AG04450 (cell line): Measurements from ENCODE around the gene CHTF18. TPM values are rescaled to one million over a fixed set of nuclear protein-coding genes. Genes with fewer than 3 reads are reported as not detected.

Source experiments
- CTCF ChIA-PET: fragments of 300-600, 350-600 bp; formaldehyde crosslinking; extraction: SDS; loops from one replicate; lab custom pipeline; 2022; ENCODE audit warnings: antibody characterized with exemption, inconsistent platforms; lab: Charles Lee
- POLR2A ChIA-PET: fragments of 350-600 bp; formaldehyde crosslinking; extraction: SDS; loops from one replicate; lab custom pipeline; 2021; ENCODE audit warnings: antibody characterized with exemption, inconsistent platforms; lab: Yijun Ruan, JAX
- DNase-seq: peaks from one replicate; pipeline ENCODE4 v3.0.0-alpha.2; 2011; ENCODE audit warnings: low read depth, low spot score
- H3K27ac ChIP-seq: one replicate; pipeline ENCODE4 v1.5.1; 2012; ENCODE audit warnings: low read depth, low read length, control low read depth
- H3K27me3 ChIP-seq: one replicate; pipeline ENCODE4 v1.6.0; 2012; ENCODE audit warnings: low read length; ENCODE audit not compliant: control insufficient read depth, insufficient read depth
- H3K4me3 ChIP-seq: 2 replicates; pipeline ENCODE4 v1.5.1; 2011; ENCODE audit warnings: mild to moderate bottlenecking, low read depth, low read length, control low read depth
- H3K9me3 ChIP-seq: 2 replicates; pipeline ENCODE4 v1.5.1; 2012; ENCODE audit warnings: low read length; ENCODE audit not compliant: control insufficient read depth, insufficient read depth
- CTCF ChIP-seq: IDR thresholded peaks from 2 replicates; pipeline ENCODE4 v1.5.1; 2011; ENCODE audit warnings: low read depth, low read length, control low read depth, inconsistent platforms
- polyA plus RNA-seq: library from polyadenylated mRNA; depleted of rRNA; stranded (reverse); fragments of >200 nt; gene quantifications from 2 replicates; pipeline ENCODE4 v1.2.3, GENCODE V29; 2011

Gene CHTF18
- polyA plus RNA-seq, 1 experiment: 1.1 TPM

DNA sequence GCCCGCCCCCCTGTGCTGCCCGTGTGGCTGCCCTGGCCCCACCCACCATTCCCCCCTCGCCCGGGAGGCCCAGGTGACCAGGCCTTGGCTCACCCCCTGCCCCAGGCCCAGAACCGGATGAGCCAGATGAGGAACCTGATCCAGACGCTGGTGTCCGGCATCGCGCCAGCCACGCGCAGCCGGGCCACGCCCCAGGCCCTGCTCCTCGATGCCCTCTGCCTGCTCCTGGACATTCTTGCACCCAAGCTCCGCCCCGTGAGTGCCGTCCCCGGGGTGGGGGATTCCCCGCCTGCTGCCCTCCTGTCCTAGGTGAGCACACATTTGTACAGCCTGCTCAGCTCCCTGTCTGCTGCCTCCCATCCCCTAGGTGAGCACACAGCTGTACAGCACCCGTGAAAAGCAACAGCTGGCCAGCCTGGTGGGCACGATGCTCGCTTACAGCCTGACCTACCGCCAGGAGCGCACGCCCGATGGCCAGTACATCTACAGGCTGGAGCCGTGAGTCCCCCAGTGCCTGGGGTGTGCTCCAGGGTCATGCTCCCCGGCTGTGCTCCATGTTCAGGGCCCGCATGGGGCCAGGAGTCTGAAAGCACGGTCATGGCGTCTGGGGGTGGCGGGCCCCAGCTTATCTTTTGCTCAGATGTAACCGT lies 7.3 kb downstream of the CHTF18 start:
- Histone ChIP-seq H3K27me3 (peaks cover 9% of the 10 kb centered on the region), H3K4me3 (no peak overlapping the region), H3K27ac (no peak overlapping the region), H3K9me3 (peaks cover 10% of the 10 kb centered on the region; the same call in 1 of the 2 replicates)
- no peak for DNase-seq
- ChIA-PET POLR2A (no interaction called here), CTCF (no interaction called here)
- TF ChIP-seq CTCF: no peak

- H3K9me3 ChIP-seq: peaks cover 10% of the 10 kb centered on the region; the same call in 1 of the 2 replicates
- no peak overlapping the region for H3K4me3 ChIP-seq
- TF ChIP-seq CTCF: no peak
- H3K27ac ChIP-seq: no peak overlapping the region
- POLR2A ChIA-PET: no interaction called here
- peaks cover 16% of the 10 kb centered on the region for H3K27me3 ChIP-seq
- no peak for DNase-seq
- CTCF ChIA-PET: no interaction called here
Observed at GRCh38 chr16:796296-797119, 8.1 kb downstream of the CHTF18 start.

DNA sequence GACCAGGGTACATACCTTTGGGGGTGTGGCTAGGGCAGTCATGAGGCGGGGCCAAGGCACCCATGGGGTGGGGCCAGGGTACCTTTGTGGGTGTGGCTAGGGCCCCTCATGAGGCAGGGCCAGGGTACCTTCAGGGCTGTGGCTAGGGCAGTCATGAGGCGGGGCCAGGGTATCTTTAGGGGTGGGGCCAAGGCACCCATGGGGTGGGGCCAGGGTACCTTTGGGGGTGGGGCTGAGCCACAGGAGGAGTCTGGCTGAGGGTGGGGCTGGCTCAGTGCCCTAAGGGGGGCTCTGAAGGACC lies 8.7 kb downstream of the CHTF18 start:
- H3K27ac ChIP-seq: no peak overlapping the region
- CTCF ChIA-PET: no interaction called here

DNA sequence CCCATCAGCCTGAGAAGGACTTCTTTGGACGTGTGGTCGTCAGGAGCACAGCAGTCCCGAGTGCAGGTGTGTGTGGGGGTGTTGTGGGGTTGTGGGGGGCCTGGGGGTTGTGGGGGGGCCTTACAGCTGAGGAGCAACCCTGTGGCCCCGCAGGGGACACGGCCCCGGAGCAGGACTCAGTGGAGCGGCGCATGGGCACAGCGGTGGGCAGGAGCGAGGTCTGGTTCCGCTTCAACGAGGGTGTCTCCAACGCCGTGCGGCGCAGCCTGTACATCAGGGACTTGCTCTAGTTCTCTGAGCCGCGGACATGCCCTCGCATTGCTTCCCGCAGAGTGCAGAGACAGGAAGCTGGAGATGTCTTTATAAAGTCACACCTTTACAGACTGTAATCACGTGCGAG lies 9.3 kb downstream of the CHTF18 start:
- H3K4me3 ChIP-seq: no peak overlapping the region
- ChIA-PET CTCF (no interaction called here), POLR2A (no interaction called here)
- peaks cover 10% of the 10 kb centered on the region; the same call in 1 of the 2 replicates for H3K9me3 ChIP-seq
- no peak for DNase-seq
- no peak overlapping the region for H3K27ac ChIP-seq
- peaks cover 23% of the 10 kb centered on the region for H3K27me3 ChIP-seq
- TF ChIP-seq CTCF: no peak

More for the DNA sequence above, 8.7 kb downstream of the CHTF18 start:
- TF ChIP-seq CTCF: no peak
- Histone ChIP-seq H3K4me3 (no peak overlapping the region), H3K27me3 (peaks cover 21% of the 10 kb centered on the region), H3K9me3 (peaks cover 10% of the 10 kb centered on the region; the same call in 1 of the 2 replicates)
- no peak for DNase-seq
- POLR2A ChIA-PET: no interaction called here

DNA sequence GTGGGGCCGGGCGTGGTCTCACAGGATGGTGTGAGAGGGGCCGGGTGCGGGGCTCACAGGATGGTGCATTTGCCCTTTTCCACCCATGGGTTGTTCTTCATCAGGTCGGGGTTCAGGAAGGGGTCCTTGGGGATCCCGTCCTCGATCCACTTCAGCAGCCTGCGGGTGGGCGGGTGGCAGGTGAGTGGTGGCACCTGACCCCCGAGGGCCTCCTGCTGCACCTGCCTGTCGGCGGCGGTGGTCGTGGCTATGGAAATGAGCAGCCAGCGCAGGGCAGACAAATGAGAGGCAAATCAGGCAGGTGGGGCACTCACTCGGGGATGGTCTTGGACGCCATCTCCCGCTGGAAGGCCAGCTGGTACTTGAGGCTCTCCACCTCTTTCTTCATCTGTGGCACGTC lies 10.2 kb downstream of the CHTF18 start:
- H3K27me3 ChIP-seq: peaks cover 23% of the 10 kb centered on the region
- H3K27ac ChIP-seq: no peak overlapping the region
- H3K4me3 ChIP-seq: no peak overlapping the region
- peaks cover 10% of the 10 kb centered on the region; the same call in 1 of the 2 replicates for H3K9me3 ChIP-seq
- ChIA-PET CTCF (no interaction called here), POLR2A (no interaction called here)
- TF ChIP-seq CTCF: no peak
- no peak for DNase-seq
